ENCODE results near the gene CRHR1. TPM values are rescaled to one million over a fixed set of nuclear protein-coding genes. Genes with fewer than 3 reads are reported as not detected.
A peak's percentile ranks its signal among the peaks of the same experiment; 100 is the strongest.
"Not testable (repeated sequence)": the region's sequence is repeated elsewhere in the genome, so short reads cannot be mapped to it uniquely, and the experiment has no call there.

The CRHR1 gene
- 0.27 and 0.48 TPM in 2 replicates for total RNA-seq (2014; rRNA removed; shearing (Covaris generic))
- polyA plus RNA-seq (2015; cell fraction: cytosol; rRNA removed), result 0.73 and 1.5 TPM in 2 replicates
- polyA plus RNA-seq (2015; cell fraction: nucleus; rRNA removed), result 0.33 and 1.9 TPM in 2 replicates

DNA sequence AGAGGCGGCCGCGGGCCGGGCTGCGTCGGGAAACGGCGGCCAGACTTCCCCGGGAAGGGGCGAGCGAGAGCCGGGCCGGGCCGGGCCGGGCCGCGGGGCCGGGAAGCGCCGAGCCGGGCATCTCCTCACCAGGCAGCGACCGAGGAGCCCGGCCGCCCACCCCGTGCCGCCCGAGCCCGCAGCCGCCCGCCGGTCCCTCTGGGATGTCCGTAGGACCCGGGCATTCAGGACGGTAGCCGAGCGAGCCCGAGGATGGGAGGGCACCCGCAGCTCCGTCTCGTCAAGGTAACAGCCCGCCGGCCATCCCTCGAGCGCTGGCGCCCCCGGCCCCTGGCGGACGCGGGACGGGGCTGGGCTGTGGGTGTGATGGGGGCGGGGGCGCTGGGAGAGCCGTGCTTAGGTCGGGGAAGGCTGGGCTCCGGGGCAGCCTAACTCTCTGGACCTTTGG is at the start of gene CRHR1:
CRHR1 (plus strand) TSS at position 28 of the 448 bp plus-strand sequence; CDS start at position 253, 225 bp downstream.
- no peak for DNase-seq (ENCODE audit: low read depth, low spot score)
- in situ Hi-C loops (cut with HindIII; ENCODE audit: low pct_unique_long_range_greater_than_20kb, low sequenced_read_pairs), result no loop called here

DNA sequence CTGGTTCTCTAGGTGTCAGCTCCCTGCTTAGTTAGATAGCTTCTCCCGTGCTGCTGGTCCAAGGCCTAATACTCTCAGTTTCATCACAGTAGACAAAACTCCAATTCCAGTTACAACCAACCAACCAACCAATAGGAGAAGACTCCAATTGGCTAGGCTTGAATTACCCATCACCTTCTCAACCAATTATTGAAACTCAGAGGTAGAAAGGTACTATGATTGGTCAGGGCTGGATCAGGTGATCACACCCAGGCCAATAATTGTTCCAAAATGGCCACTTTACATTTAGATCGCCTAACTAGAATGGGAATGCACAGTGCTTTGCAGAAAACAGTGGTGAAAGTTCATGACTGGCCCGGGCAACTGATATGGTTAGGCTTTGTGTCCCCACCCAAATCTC is 49.5 kb upstream of the CRHR1 start:
- no peak for DNase-seq (ENCODE audit: low read depth, low spot score)
- in situ Hi-C loops (cut with HindIII; ENCODE audit: low pct_unique_long_range_greater_than_20kb, low sequenced_read_pairs), result no loop called here

- in situ Hi-C loops (cut with HindIII; ENCODE audit: low pct_unique_long_range_greater_than_20kb, low sequenced_read_pairs), result no loop called here
- DNase-seq (ENCODE audit: low read depth, low spot score), result no peak
These were observed 48.6 kb upstream of the CRHR1 start for GRCh38 chr17:45735488-45735887.

DNA sequence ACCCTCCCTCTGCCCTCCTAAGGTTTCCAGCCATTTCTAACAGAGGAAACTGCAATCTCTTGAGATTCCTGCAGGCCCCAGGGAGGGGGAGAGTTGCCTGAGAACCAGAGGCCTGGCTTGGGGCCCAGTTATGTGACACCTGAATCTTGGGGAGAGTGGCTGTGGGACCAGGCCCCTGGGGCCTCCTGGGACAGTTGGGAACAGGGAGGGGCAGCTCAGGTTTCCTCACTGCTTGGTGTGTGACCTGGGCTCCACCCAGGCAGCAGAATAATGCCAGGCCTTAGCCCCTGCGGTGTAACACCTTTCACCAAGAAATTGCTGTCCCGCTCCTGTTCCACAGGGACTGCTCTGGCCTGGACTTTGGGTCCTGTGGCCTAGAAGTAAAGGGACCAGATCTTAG is 44.3 kb upstream of the CRHR1 start:
- DNase-seq (ENCODE audit: low read depth, low spot score), result no peak
- in situ Hi-C loops (cut with HindIII; ENCODE audit: low pct_unique_long_range_greater_than_20kb, low sequenced_read_pairs), result no loop called here

DNA sequence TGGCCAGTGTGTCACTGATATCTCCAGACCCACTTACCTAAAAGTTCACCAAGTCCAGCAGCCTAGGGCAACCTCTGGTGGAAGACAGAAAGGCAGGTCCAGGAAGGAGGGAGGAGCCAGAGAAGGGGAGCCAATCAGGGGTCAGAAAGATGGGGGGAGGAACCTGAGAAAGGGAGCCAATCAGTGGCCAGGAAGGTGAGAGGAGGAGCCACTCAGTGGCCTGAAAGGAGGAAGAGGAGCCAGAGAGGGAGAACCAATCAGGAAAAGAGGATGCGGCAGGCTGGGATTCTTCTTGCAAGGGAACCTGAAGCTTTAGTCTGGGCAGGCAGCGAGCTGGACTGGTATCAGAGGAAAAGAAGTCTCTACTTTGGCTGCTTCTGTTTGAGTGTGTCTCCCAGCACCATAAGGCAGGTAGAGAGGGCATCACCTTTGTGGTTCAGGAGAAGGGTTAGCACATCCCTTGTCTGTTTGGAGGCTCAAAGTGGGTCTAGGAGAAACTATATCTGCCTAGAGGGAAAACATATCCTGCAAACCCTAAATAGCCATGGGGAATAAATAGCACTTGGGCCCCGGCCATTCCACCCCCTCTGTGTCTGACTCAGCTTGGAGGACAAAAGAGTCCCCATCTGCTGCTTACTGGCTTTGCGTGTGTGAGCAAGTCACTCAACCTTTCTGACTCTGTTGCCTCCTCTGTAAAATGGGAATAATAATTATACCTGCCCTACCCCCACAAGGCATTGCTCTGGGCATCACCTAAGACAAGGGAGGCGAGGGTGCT is 43.4 kb upstream of the CRHR1 start:
- DNase-seq (ENCODE audit: low read depth, low spot score), result peak; percentile 81
- in situ Hi-C loops (cut with HindIII; ENCODE audit: low pct_unique_long_range_greater_than_20kb, low sequenced_read_pairs), result no loop called here

DNA sequence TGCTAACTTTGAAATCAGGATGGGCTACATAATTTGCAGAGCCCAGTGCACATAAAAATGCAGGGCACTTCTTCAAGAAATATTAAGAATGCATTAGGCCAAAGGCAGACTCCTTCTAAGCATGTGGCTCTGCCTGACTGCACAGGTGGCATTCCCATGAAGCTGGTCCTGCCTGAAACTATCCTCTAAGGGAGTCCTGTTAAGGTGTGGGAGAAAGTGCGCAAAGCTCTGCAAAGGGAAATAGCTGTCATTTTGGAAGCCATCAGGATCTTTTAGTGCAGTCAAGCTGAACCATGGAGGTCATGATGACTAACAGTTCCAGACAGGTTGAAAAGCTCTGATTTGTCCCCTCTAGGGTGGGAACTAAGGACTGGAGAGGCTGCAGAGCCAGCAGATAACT is 41.9 kb upstream of the CRHR1 start:
- in situ Hi-C loops (cut with HindIII; ENCODE audit: low pct_unique_long_range_greater_than_20kb, low sequenced_read_pairs), result no loop called here
- DNase-seq (ENCODE audit: low read depth, low spot score), result no peak

DNA sequence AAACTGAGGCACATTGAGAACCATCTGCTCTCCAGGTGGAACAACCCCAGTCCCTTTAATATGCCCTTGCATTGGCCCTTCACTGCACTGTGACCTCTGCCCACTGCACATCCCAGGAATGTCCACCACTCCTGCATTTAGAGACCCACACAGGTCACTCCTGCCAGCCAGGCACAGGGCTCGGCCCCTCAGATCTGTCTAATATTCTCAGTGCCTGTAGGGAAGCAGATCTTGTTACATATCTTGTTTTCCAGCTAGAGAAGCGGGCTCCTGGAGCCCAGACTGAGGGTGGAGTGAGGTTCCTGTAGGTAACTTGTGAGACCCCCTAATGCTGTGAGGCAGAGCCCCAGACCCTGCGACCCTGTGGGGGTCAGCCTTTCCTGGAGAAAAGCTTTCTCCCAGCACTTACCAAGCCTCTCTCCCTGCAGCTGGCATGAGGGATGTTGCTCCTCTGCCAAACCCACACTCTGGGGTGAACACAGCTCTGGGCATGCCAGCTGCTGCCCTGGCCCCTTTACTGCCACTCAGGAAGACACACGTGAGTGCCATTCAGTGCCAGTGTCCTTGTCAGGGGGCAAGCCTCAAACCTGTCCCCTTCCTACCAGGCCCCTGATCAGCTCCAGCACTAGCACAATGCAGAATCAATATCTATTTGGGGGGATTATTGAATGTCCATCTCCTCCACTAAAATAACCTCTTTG is 40.3 kb upstream of the CRHR1 start:
- in situ Hi-C loops (cut with HindIII; ENCODE audit: low pct_unique_long_range_greater_than_20kb, low sequenced_read_pairs), result no loop called here
- DNase-seq (ENCODE audit: low read depth, low spot score), result no peak

- in situ Hi-C loops (cut with HindIII; ENCODE audit: low pct_unique_long_range_greater_than_20kb, low sequenced_read_pairs); DNase-seq (ENCODE audit: low read depth, low spot score): not testable (repeated sequence)
These were observed 39.3 kb upstream of the CRHR1 start for GRCh38 chr17:45744826-45745225.

DNA sequence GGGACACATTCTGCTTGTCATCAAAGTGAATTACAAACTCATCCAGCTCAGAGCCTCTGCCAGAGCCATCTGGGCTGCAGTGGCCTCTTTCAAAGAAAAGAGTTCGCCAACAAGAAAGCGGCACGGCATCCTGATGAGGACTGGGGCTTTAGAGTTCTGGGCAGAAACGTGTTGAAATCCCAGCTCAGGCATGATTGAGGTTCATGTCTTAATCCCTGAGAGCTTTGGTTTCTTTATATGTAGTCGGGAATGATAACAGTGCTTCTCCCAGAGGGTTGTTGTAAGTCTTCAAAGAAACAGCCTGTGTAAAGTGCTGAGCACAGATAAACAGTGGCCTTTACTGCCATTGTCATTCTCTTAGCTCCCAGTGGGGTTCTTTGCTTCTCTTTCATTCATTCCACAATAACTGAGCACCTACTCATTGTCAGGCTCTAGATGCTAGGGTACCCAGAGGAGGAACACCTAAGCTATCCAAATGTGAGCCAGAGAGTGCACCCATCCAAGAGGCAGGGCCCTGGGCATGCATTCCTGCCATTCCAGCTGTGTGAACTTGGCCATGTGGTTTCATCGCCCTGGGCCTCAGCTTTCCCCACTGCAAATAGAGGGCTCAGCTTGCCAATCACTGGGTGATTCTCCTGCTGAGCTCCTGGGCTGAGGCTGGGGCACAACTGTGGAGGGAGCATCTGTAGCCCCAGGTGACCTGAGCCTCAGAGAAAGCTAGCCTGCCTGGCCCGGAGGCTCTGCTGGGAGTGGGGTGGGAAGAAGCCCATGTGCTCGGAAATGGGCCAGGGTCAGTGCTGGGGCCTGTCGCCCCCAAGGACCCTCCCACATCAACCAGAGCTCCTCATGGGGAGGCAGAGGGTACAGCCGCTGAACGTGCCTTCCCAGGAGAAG is 38.3 kb upstream of the CRHR1 start:
- no peak for DNase-seq (ENCODE audit: low read depth, low spot score)
- in situ Hi-C loops (cut with HindIII; ENCODE audit: low pct_unique_long_range_greater_than_20kb, low sequenced_read_pairs), result no loop called here

DNA sequence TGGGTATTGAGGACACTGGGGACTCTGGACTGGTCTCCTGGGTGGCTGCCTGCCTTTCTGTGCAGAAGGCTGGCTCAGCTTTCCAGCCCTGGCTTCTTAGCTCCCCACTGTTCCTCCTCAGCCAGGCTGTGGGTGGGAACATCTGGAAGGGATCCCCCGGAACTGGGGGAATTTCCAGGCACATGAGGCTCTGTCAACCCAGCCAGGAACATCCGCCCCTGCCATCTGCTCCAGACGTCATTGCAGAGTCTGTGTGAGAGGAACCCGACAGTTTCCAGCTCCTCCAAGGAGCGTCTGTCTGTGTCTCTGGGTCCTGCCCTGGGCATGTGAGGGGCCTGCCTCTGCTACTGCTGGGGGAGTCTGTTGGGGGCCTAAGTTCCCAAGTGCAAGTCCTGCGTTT is 36.2 kb upstream of the CRHR1 start:
- no peak for DNase-seq (ENCODE audit: low read depth, low spot score)
- in situ Hi-C loops (cut with HindIII; ENCODE audit: low pct_unique_long_range_greater_than_20kb, low sequenced_read_pairs), result no loop called here

GRCh38 chr17:45748731-45749310 is 35.3 kb upstream of the CRHR1 start:
- in situ Hi-C loops (cut with HindIII; ENCODE audit: low pct_unique_long_range_greater_than_20kb, low sequenced_read_pairs), result no loop called here
- DNase-seq (ENCODE audit: low read depth, low spot score), result no peak

DNA sequence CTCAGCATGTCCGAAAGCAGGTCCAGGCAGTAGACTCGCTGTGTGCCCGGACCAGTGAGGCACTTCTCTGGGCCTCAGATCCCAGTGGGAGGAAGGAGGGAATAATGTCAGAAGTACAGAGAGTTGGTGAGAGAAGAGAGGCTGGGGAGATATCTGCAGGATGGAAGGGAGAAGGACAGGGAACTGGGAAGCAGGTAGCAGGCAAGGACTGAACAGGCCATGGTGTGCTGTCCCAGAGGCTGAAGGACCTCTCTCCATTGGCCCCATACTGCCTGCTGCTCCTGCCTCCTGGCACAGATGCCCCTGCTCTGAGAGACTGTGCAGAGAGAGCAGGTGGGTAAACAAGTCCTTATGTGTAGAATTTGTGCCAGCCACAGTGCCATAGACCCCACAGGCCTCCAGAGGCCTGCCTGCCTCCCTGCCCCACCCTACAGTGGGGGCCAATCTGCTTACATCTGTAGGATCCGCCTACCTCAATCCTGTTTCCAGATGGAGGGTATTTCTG is 34.2 kb upstream of the CRHR1 start:
- in situ Hi-C loops (cut with HindIII; ENCODE audit: low pct_unique_long_range_greater_than_20kb, low sequenced_read_pairs), result no loop called here
- no peak for DNase-seq (ENCODE audit: low read depth, low spot score)

- DNase-seq (ENCODE audit: low read depth, low spot score), result no peak
- in situ Hi-C loops (cut with HindIII; ENCODE audit: low pct_unique_long_range_greater_than_20kb, low sequenced_read_pairs), result no loop called here
These were observed 33.2 kb upstream of the CRHR1 start for GRCh38 chr17:45750779-45751440.

- peak; percentile 14 for DNase-seq (ENCODE audit: low read depth, low spot score)
- in situ Hi-C loops (cut with HindIII; ENCODE audit: low pct_unique_long_range_greater_than_20kb, low sequenced_read_pairs), result no loop called here
These were observed 32.7 kb upstream of the CRHR1 start for GRCh38 chr17:45751466-45751865.

GRCh38 chr17:45752246-45752645 is 31.9 kb upstream of the CRHR1 start:
- in situ Hi-C loops (cut with HindIII; ENCODE audit: low pct_unique_long_range_greater_than_20kb, low sequenced_read_pairs), result no loop called here
- DNase-seq (ENCODE audit: low read depth, low spot score), result no peak

GRCh38 chr17:45753645-45754225 is 30.4 kb upstream of the CRHR1 start:
- no peak for DNase-seq (ENCODE audit: low read depth, low spot score)
- in situ Hi-C loops (cut with HindIII; ENCODE audit: low pct_unique_long_range_greater_than_20kb, low sequenced_read_pairs), result no loop called here

GRCh38 chr17:45755050-45755449 is 29.1 kb upstream of the CRHR1 start:
- in situ Hi-C loops (cut with HindIII; ENCODE audit: low pct_unique_long_range_greater_than_20kb, low sequenced_read_pairs), result no loop called here

More at GRCh38 chr17:45755050-45755449, 29.1 kb upstream of the CRHR1 start:
- no peak for DNase-seq (ENCODE audit: low read depth, low spot score)
